T-helper 17 cell (primary cell): Measurements from ENCODE around the gene CDC5L. TPM values are rescaled to one million over a fixed set of nuclear protein-coding genes. Genes with fewer than 3 reads are reported as not detected.

Experiments
- ATAC-seq: fragments of 150-1000 bp; cut with Tn5 transposase; 2 replicates; pipeline ENCODE4 v1.10.0; 2021; ENCODE audit warnings: mild to moderate bottlenecking, moderate library complexity
- DNase-seq, 3 donors: peaks; one replicate each; pipeline versions ENCODE4 v3.0.0 to v3.0.0-alpha.2; 2020 to 2021
- H3K9me3 ChIP-seq: one replicate; pipeline ENCODE4 v1.7.0; 2013; ENCODE audit warnings: low read length, mild to moderate bottlenecking; ENCODE audit not compliant: control insufficient read depth, poor library complexity, severe bottlenecking
- H3K27ac Mint-ChIP-seq: one replicate; pipeline ENCODE4 v1.8.0; 2022; ENCODE audit warnings: mild to moderate bottlenecking, moderate library complexity, mixed read lengths
- H3K27me3 Mint-ChIP-seq: one replicate; pipeline ENCODE4 v1.8.0; 2022; ENCODE audit warnings: mixed read lengths
- H3K36me3 Mint-ChIP-seq: one replicate; pipeline ENCODE4 v1.8.0; 2022; ENCODE audit warnings: low read depth, mixed read lengths
- H3K4me1 Mint-ChIP-seq: one replicate; pipeline ENCODE4 v1.8.0; 2022; ENCODE audit warnings: mild to moderate bottlenecking, mixed read lengths
- H3K4me3 Mint-ChIP-seq: one replicate; pipeline ENCODE4 v1.8.0; 2022; ENCODE audit warnings: mild to moderate bottlenecking, moderate library complexity, mixed read lengths
- total RNA-seq, 4 donors: library from RNA in 2 of 4; stranded (reverse) in 2 of 4; gene quantifications; one replicate each; pipeline ENCODE4 v1.2.3 and lab custom pipeline; 2022 to 2026

Gene CDC5L
- total RNA-seq, 2 donors from 2014 or later: 17.8 to 24.7 TPM

DNA sequence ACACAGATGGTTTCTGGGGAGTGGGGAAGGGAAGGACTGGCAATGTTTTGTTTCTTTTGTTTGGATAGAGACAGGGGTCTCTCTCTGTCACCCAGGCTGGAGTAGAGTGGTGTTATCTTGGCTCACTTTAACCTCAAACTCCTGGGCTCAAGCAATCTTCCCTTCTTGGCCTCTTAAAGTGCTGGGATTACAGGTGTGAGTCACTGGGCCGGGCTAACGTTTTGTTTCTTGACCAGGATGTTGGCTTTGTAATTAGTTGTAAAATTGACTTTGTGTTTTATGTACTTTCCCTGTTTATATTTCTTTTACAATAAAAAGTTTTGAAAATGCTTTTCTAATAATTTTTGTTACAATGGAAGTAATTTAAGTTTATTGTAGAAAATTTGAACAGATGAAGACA, 34.2 kb upstream of the CDC5L start:
- no peaks in the 10 kb centered on the region for H3K4me1 Mint-ChIP-seq
- H3K36me3 Mint-ChIP-seq: peaks cover 4% of the 10 kb centered on the region
- H3K27me3 Mint-ChIP-seq: peaks cover 24% of the 10 kb centered on the region
- no peak for DNase-seq
- H3K4me3 Mint-ChIP-seq: no peak overlapping the region
- no peak overlapping the region for H3K27ac Mint-ChIP-seq
- no peak for ATAC-seq
- H3K9me3 ChIP-seq: no peaks in the 10 kb centered on the region

DNA sequence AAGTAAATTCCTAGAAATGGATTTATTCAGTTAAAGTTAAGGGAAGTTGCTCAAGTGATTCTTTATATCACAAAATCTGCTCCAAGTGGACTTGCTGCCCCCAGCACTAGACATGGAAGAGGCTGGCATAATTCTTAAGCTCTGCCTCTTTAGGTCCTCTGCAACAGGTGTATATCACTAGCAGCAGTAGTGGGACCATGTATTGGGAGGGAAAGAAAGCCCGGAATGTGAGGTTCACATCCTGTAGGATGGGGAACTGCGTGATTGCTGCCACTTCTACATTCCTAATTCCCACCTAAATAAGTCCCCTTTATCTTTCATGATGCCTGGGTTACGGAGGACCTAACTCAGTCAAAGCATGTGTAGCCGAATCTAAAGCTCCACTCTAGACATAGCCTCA, 31.9 kb upstream of the CDC5L start:
- peaks cover 4% of the 10 kb centered on the region for H3K36me3 Mint-ChIP-seq

DNA sequence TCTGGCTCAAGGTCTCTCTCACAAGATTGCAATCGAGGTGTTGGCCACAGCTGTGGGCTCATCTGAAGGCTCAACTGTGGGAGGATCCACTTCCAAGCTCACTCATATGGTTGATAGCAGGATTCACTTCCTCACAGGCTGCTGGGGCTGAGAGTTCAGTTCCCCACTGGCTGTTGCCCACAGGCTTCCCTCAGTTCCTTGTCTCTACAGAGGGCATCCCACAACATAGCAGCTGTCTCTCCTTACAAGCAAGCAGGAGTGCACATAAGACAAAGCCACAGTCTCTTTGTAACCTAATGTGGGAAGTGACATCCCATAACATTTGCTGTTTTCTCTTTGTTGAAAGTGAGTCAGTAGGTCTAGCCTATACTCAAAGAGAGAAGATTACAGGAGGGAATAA, 31.0 kb upstream of the CDC5L start:
- Mint-ChIP-seq H3K27me3 (peaks cover 28% of the 10 kb centered on the region), H3K36me3 (peaks cover 4% of the 10 kb centered on the region), H3K27ac (no peak overlapping the region), H3K4me3 (no peak overlapping the region), H3K4me1 (no peaks in the 10 kb centered on the region)
- no peaks in the 10 kb centered on the region for H3K9me3 ChIP-seq
- DNase-seq (no peak), ATAC-seq (no peak)

More for the DNA sequence above, 31.9 kb upstream of the CDC5L start:
- H3K9me3 ChIP-seq: no peaks in the 10 kb centered on the region
- no peak overlapping the region for H3K4me3 Mint-ChIP-seq
- peaks cover 23% of the 10 kb centered on the region for H3K27me3 Mint-ChIP-seq
- no peaks in the 10 kb centered on the region for H3K4me1 Mint-ChIP-seq
- DNase-seq (no peak), ATAC-seq (no peak)
- no peak overlapping the region for H3K27ac Mint-ChIP-seq

DNA sequence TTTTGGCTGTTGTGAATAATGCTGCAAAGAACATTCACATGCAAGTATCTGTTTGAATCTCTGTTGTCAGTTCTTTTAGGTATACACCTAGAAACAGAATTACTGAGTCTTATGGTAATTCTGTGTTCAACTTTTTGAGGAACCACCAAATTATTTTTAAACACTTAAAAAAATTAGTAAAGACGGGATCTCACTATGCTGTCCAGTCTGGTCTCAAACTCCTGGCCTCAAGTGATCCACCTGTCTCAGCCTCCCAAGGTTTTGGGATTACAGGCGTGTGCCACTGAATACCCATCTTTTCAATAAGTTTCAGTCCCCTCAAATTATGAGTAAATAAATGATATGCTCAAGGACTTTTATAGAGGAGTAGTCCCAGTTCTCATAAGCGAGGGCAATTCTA, 27.5 kb upstream of the CDC5L start:
- no peaks in the 10 kb centered on the region for H3K9me3 ChIP-seq
- no peak overlapping the region for H3K4me3 Mint-ChIP-seq
- ATAC-seq: no peak
- peaks cover 4% of the 10 kb centered on the region for H3K36me3 Mint-ChIP-seq
- no peak overlapping the region for H3K27ac Mint-ChIP-seq
- no peak for DNase-seq
- H3K4me1 Mint-ChIP-seq: no peaks in the 10 kb centered on the region
- H3K27me3 Mint-ChIP-seq: peaks cover 34% of the 10 kb centered on the region

DNA sequence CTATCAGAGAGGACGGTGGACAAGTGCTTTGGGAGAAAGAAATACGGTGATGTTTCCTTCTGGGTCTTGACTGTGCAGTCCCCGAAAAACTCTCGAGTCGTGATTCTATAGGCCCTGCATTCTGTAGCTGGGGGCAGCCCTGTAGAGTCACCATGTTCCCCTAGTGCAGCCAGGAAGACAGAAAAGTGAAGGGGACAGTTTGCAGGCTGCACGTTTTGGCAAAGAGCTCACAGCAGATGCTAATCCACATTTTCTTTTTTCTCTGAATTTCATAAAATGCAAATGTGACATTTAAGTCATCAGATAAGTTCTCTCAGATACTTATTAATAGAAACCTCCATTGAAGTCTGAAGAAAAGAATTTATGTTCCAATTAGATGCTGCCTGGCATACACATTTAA, 25.6 kb upstream of the CDC5L start:
- H3K4me1 Mint-ChIP-seq: no peaks in the 10 kb centered on the region
- peaks cover 35% of the 10 kb centered on the region for H3K27me3 Mint-ChIP-seq
- ATAC-seq (no peak), DNase-seq (no peak)
- no peak overlapping the region for H3K27ac Mint-ChIP-seq
- H3K36me3 Mint-ChIP-seq: peaks cover 3% of the 10 kb centered on the region
- no peaks in the 10 kb centered on the region for H3K9me3 ChIP-seq
- no peak overlapping the region for H3K4me3 Mint-ChIP-seq

DNA sequence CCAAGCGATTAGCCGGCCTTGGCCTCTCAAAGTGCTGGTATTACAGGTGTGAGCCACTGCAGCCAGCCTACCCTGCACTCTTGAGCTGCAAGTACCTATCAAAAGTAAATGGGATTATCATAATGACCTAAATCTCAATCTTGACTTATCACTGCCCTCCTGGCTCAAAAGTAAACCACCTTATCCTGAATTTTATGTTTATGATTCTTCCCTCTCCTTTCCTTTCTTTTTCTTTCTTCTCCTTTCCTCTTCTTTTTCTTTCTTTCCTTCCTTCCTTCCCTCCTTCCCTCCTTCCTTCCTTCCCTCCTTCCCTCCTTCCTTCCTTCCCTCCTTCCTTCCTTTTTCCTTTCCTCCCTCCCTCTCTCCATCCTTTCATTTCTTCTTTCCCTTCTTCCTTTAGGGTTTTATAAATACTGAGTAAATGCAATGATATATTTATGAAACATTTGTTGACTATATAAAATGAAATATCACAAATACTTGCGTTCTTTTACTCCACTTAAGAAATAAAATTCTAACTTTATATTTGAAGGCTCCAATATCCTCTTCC, 24.1 kb upstream of the CDC5L start:
- DNase-seq (no peak), ATAC-seq (no peak)
- no peaks in the 10 kb centered on the region for H3K9me3 ChIP-seq
- Mint-ChIP-seq H3K27ac (no peak overlapping the region), H3K27me3 (peaks cover 29% of the 10 kb centered on the region), H3K4me1 (no peaks in the 10 kb centered on the region), H3K4me3 (no peak overlapping the region), H3K36me3 (peaks cover 2% of the 10 kb centered on the region)

DNA sequence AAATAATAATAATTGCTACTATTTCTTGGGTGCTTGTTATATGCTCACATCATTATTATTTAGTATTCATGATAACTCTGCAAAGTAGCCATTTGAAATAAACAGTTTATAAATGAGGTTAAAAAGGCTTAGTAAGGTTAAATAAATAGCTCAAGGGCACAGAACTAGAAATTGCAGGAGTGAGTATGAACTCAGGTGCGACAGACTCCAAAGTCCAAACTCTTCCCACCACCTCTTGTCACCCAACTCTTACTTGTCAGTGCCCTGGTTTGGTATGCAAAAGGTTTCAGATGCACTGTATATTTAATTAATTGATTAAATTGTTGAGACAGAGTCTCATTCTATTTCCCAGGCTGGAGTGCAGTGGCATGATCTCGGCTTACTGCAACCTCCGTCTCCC, 20.7 kb upstream of the CDC5L start:
- Mint-ChIP-seq H3K36me3 (peaks cover 2% of the 10 kb centered on the region), H3K27me3 (peaks cover 26% of the 10 kb centered on the region), H3K27ac (no peak overlapping the region), H3K4me1 (no peaks in the 10 kb centered on the region), H3K4me3 (no peak overlapping the region)
- no peaks in the 10 kb centered on the region for H3K9me3 ChIP-seq
- no peak for DNase-seq
- no peak for ATAC-seq

DNA sequence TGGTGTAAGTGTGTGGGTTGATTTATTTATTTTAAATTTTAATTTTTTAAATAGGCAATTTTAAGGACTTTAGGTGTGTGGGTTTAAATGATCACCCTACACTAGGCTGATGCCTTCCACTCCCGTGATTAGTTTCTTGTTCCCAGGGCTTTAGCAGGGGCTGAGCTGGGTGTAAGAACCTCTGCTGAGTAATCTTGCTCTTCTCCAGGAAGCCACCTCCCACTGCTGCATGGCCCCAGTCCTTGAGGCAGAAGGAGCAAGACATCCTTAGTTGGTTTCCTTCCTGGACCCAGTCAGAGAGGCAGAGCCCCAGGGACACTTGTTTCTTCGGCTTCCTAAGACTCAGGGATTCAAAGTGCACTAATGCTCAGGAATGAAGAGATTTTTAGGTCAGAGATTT, 19.8 kb upstream of the CDC5L start:
- H3K4me3 Mint-ChIP-seq: no peak overlapping the region
- DNase-seq (no peak), ATAC-seq (no peak)
- H3K27ac Mint-ChIP-seq: no peak overlapping the region
- H3K27me3 Mint-ChIP-seq: peaks cover 25% of the 10 kb centered on the region
- no peaks in the 10 kb centered on the region for H3K4me1 Mint-ChIP-seq
- peaks cover 2% of the 10 kb centered on the region for H3K36me3 Mint-ChIP-seq
- no peaks in the 10 kb centered on the region for H3K9me3 ChIP-seq

DNA sequence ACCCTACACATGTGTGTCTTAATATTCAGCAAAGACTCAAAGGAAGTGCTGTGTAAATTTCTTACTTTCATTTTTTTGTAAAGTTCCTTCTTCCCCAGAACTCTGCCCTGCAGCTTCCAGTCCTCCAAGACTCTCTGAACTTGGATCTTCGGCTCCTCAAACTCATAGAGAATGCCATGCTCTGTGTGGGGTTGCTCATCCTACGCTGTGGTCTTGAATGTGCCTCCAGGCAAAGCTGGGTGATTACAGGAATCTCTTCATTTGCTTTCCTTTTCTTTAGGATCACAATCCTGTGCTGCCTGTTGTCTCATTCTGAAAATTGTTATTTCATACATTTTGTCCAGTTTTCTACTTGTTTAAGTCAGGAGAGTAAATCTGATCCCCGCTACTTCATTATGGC, 14.5 kb upstream of the CDC5L start:
- peaks cover 48% of the 10 kb centered on the region for H3K27me3 Mint-ChIP-seq
- no peaks in the 10 kb centered on the region for H3K4me1 Mint-ChIP-seq
- H3K4me3 Mint-ChIP-seq: no peak overlapping the region

DNA sequence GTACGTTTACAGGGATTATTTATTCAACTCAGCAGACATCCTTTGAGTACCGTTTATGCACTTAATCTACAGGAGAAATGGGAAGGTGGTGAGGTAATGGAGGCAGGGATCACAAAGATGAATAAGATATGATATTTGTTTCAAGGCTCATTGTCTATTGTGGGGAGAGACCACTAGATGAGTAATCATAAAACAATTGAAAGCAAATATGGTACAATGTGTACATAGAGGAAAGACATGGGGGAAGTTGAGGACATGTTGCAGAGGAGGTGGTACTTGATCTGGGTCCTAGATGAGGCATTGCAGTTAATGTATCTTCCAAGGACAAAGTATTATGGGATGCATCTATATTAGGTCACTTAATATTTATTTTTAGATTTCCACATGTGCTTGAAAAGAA, 13.7 kb upstream of the CDC5L start:
- no peaks in the 10 kb centered on the region for H3K9me3 ChIP-seq
- Mint-ChIP-seq H3K4me1 (no peaks in the 10 kb centered on the region), H3K36me3 (no peaks in the 10 kb centered on the region), H3K4me3 (no peak overlapping the region), H3K27me3 (peaks cover 42% of the 10 kb centered on the region), H3K27ac (no peak overlapping the region)
- ATAC-seq (no peak), DNase-seq (no peak)

More for the DNA sequence above, 14.5 kb upstream of the CDC5L start:
- H3K27ac Mint-ChIP-seq: no peak overlapping the region
- peaks cover 2% of the 10 kb centered on the region for H3K36me3 Mint-ChIP-seq
- DNase-seq (no peak), ATAC-seq (no peak)
- H3K9me3 ChIP-seq: no peaks in the 10 kb centered on the region

DNA sequence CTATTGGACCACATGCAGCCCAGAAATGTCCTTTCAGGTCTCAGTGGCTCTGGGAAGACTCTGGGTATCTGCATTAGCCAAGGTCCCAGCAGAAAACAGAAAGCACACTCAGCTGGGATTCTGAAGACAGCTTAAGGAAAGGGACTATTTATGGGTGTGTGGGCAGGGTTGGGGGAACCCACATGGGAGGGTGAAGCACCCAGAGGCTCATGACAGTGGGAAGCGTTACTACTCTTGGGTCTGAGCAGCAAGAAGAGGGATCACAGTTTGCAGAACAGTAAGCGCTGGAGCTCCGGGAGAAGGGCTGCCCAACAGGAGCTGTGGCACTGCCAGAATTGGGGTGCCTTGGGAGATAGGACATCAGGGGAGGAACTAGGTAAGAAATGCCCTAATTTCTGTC, 12.4 kb upstream of the CDC5L start:
- H3K9me3 ChIP-seq: no peaks in the 10 kb centered on the region
- no peaks in the 10 kb centered on the region for H3K36me3 Mint-ChIP-seq
- DNase-seq (no peak), ATAC-seq (no peak)
- no peak overlapping the region for H3K4me3 Mint-ChIP-seq
- H3K4me1 Mint-ChIP-seq: peaks cover 2% of the 10 kb centered on the region
- peaks cover 39% of the 10 kb centered on the region for H3K27me3 Mint-ChIP-seq
- H3K27ac Mint-ChIP-seq: no peak overlapping the region

DNA sequence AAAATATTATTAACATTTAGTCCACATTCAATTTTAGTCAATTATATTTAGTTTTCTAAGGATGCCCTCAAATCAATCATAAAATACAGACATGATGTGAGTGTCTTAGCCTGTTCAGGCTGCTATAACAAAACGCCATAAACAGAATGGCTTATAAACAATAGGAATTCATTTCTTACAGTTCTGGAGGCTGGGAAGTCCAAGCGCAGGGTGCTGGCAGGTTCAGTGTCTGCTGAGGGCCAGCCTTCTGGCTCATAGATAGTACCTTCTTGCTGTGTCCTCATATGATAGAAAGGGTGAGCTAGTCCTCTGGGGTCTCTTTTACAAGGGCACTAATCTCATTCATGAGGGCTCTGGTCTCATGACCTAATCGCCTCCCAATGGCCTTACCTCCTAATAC, 10.0 kb upstream of the CDC5L start:
- Mint-ChIP-seq H3K4me3 (no peak overlapping the region), H3K27me3 (peaks cover 44% of the 10 kb centered on the region), H3K36me3 (no peaks in the 10 kb centered on the region), H3K27ac (no peak overlapping the region), H3K4me1 (peaks cover 2% of the 10 kb centered on the region)
- H3K9me3 ChIP-seq: no peaks in the 10 kb centered on the region
- ATAC-seq (no peak), DNase-seq (no peak)

DNA sequence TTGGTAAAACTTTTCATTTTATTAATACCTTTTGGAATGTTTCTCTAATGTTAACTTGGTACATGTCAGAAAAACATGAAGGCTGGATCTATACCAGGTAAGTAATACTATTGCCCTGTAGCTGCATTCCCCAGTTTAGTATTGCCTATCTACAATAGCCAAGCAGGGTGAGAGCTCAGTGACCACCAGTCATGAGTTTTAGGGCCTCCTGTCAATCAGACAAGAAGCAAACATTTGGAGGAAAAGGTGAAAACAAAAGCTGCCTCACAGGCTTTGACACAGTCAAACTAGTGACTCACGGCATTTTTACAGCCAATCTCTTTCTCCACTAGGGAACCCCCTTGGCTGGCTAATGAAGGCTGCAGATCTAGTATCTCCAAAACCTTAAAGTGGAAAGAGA, 9.5 kb upstream of the CDC5L start:
- no peak for ATAC-seq
- H3K9me3 ChIP-seq: no peaks in the 10 kb centered on the region
- Mint-ChIP-seq H3K27ac (no peak overlapping the region), H3K27me3 (peaks cover 39% of the 10 kb centered on the region), H3K4me1 (peaks cover 2% of the 10 kb centered on the region), H3K4me3 (no peak overlapping the region), H3K36me3 (no peaks in the 10 kb centered on the region)
- DNase-seq: no peak

DNA sequence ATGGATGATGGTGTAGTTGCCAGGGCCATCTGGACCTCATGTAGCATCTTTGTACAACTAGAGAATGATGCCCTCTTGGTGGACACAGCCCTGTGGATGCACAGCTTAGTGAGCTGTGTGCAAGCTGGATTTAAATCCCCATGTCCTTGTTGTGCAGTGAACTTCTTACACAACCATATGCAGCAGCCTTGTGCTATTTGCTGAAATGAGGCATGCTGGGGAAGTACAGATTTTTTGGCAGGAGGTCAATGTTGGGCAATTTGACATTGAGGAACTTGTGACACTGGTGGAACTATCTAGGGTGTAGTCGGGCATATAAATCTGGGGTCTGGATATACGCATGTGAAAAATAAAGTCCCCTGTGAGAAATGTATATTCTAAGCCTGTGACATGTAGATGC, 5.8 kb upstream of the CDC5L start:
- no peaks in the 10 kb centered on the region for H3K9me3 ChIP-seq
- Mint-ChIP-seq H3K36me3 (no peaks in the 10 kb centered on the region), H3K4me3 (no peak overlapping the region), H3K4me1 (peaks cover 7% of the 10 kb centered on the region), H3K27ac (no peak overlapping the region), H3K27me3 (peaks cover 16% of the 10 kb centered on the region)
- DNase-seq (no peak), ATAC-seq (no peak)
